Measurements from ENCODE around the gene ARHGEF2. TPM values are rescaled to one million over a fixed set of nuclear protein-coding genes. Genes with fewer than 3 reads are reported as not detected.

Gene ARHGEF2
- total RNA-seq, 1 donor, result 116 TPM

DNA sequence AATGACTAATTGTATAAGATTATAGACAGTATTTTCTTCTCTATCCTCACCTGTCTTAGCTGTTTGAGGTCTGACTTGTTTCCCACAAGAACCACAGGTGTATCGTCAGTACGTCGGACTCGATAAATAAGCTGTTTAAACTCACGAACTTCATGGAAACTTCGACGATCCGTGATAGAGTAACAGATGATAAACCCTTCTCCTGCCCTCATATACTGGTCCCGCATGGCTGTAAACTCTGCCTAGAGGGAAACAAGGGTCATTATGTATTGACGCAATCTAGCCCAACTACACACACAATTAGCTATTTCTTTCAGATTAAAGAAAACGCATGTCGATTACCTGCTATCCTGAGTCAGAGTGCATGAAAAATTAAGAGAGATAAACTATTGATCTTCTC, 74.1 kb downstream of the ARHGEF2 start:
- no peak for DNase-seq (ENCODE audit: low read depth)
- TF ChIP-seq, protein P1, sequence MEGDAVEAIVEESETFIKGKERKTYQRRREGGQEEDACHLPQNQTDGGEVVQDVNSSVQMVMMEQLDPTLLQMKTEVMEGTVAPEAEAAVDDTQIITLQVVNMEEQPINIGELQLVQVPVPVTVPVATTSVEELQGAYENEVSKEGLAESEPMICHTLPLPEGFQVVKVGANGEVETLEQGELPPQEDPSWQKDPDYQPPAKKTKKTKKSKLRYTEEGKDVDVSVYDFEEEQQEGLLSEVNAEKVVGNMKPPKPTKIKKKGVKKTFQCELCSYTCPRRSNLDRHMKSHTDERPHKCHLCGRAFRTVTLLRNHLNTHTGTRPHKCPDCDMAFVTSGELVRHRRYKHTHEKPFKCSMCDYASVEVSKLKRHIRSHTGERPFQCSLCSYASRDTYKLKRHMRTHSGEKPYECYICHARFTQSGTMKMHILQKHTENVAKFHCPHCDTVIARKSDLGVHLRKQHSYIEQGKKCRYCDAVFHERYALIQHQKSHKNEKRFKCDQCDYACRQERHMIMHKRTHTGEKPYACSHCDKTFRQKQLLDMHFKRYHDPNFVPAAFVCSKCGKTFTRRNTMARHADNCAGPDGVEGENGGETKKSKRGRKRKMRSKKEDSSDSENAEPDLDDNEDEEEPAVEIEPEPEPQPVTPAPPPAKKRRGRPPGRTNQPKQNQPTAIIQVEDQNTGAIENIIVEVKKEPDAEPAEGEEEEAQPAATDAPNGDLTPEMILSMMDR (IDR thresholded peaks at IDR 0.05; ENCODE audit: insufficient read depth, low read length), result no peak
- no peak overlapping the region for H3K4me3 ChIP-seq (ENCODE audit: low read depth, low read length)

DNA sequence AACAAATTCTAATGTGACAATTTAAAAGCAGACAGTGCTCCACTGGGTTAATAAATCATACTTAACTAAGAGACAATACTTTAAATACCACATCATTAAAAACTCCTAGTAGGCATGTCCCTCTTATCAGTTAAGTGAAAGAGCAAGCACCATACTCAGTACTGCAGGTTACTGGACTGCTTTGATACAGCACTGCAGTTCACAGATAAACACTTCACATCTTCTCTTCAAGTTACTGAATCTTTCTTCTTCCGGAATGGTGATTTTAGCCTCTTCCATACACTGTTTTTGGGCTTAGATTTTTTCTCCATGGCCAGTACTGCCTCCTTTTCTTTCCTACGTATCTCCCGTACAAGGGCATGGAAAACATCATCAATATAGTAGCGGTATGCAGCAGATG, 78.2 kb downstream of the ARHGEF2 start:
- no peak for DNase-seq (ENCODE audit: low read depth)
- TF ChIP-seq, protein P1 (IDR thresholded peaks at IDR 0.05; ENCODE audit: insufficient read depth, low read length), result no peak
- H3K4me3 ChIP-seq (ENCODE audit: low read depth, low read length), result no peak overlapping the region

DNA sequence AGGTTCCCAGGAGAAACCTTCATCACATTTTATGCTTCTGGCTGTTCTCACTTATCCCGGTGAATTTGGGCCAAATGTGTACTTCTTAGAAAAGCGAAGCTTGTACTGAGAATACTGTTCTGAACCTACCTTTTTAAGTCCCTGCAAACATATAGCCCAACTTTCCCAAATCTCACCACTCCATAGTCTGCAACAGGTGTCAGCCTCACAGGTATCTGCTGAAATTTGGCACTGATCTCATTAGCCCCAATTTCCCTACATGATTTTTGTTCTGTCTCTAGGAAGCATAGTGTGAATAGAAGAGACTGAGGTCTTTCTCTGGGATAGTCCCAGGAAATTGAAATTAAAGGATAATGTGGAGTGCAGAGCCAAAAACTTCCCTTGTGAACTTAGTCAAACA, 78.7 kb downstream of the ARHGEF2 start:
- DNase-seq (ENCODE audit: low read depth), result no peak
- TF ChIP-seq, protein P1 (IDR thresholded peaks at IDR 0.05; ENCODE audit: insufficient read depth, low read length), result no peak
- no peak overlapping the region for H3K4me3 ChIP-seq (ENCODE audit: low read depth, low read length)

DNA sequence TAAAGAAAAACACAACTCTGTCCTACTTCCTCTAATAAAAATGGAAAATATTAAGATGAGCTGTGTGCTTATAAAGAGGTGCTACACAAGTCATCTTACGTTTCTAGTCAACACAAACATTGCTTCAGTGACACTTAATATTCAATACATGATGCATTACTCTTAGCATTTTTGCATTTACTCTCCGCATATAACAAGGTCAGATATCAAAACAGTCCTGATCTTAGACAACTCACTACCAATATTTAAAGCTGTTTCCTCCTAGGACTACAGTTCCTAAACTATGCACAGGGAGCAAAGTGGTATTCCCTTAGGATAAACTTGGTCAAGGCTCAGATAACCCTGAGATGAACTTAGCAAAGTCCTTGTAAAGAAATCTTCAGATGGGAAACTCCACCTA, 79.5 kb downstream of the ARHGEF2 start:
- TF ChIP-seq, protein P1 (IDR thresholded peaks at IDR 0.05; ENCODE audit: insufficient read depth, low read length), result no peak
- no peak for DNase-seq (ENCODE audit: low read depth)
- H3K4me3 ChIP-seq (ENCODE audit: low read depth, low read length), result no peak overlapping the region

DNA sequence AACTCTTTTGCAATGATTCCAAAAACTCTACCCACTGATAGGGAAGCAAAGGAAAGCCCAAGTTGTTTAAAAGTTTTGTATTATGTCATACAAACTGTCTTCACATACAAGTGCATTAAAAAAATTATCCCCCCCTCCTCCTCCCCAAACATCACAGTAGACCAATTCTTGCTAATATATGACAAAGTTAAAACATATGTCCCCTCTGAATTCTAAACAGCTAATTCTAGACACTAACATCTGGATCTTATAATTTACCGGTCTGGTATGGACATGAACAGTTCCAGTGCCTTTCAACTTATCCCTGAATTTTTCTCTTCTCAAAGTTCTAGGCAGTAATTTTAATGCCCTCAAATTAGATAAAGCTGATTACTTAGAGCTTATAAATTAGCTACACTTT, 80.6 kb downstream of the ARHGEF2 start:
- TF ChIP-seq, protein P1 (IDR thresholded peaks at IDR 0.05; ENCODE audit: insufficient read depth, low read length), result no peak
- H3K4me3 ChIP-seq (ENCODE audit: low read depth, low read length), result no peak overlapping the region
- no peak for DNase-seq (ENCODE audit: low read depth)

Small RNA genes lying within 50 kb of the gene (small RNA-seq; reads per million reads assigned to genes)
- gene MIR6738 (0.45 reads per million), gene SCARNA4 (not detected), gene SNORA80E (154 reads per million, percentile 98 among the genes with 10 or more reads in this experiment)

Other genes starting within 250 kb of the ARHGEF2 start
- 39.9 and 50.0 TPM in 2 replicates for gene GON4L, start 121.3 kb downstream of the ARHGEF2 start, total RNA-seq (ENCODE audit: low replicate concordance)
- 19.5 and 48.6 TPM in 2 replicates for gene SYT11, start 119.0 kb downstream of the ARHGEF2 start, total RNA-seq (ENCODE audit: low replicate concordance)
- gene RIT1, start 67.2 kb downstream of the ARHGEF2 start, total RNA-seq (ENCODE audit: low replicate concordance), result 33.7 and 35.4 TPM in 2 replicates
- gene KHDC4, start 44.1 kb downstream of the ARHGEF2 start, total RNA-seq (ENCODE audit: low replicate concordance), result 11.3 and 31.0 TPM in 2 replicates
- 0.09 TPM in 1 of 2 replicates, not detected in the other for gene RXFP4, start 36.9 kb downstream of the ARHGEF2 start, total RNA-seq (ENCODE audit: low replicate concordance)
- 339 and 472 TPM in 2 replicates for gene SSR2, start 42.4 kb upstream of the ARHGEF2 start, total RNA-seq (ENCODE audit: low replicate concordance)
- 8.5 and 22.0 TPM in 2 replicates for gene UBQLN4, start 75.3 kb upstream of the ARHGEF2 start, total RNA-seq (ENCODE audit: low replicate concordance)
- 40.4 and 74.7 TPM in 2 replicates for gene LAMTOR2, start 76.2 kb upstream of the ARHGEF2 start, total RNA-seq (ENCODE audit: low replicate concordance)
- gene RAB25, start 82.6 kb upstream of the ARHGEF2 start, total RNA-seq (ENCODE audit: low replicate concordance), result not detected in 2 replicates
- 0.90 TPM in 2 replicates for gene MEX3A, start 103.9 kb upstream of the ARHGEF2 start, total RNA-seq (ENCODE audit: low replicate concordance)
- 502 and 1,039 TPM in 2 replicates for gene LMNA, start 136.2 kb upstream of the ARHGEF2 start, total RNA-seq (ENCODE audit: low replicate concordance)
- 1.4 and 3.2 TPM in 2 replicates for gene SEMA4A, start 175.0 kb upstream of the ARHGEF2 start, total RNA-seq (ENCODE audit: low replicate concordance)
- 13.8 and 14.5 TPM in 2 replicates for gene SLC25A44, start 215.6 kb upstream of the ARHGEF2 start, total RNA-seq (ENCODE audit: low replicate concordance)
- 42.6 and 44.6 TPM in 2 replicates for gene PMF1, start 234.5 kb upstream of the ARHGEF2 start, total RNA-seq (ENCODE audit: low replicate concordance)

Measured in fibroblast of the aortic adventitia (primary cell).